ENCODE measurements around the gene ARHGAP18.

Gene ARHGAP18

DNA sequence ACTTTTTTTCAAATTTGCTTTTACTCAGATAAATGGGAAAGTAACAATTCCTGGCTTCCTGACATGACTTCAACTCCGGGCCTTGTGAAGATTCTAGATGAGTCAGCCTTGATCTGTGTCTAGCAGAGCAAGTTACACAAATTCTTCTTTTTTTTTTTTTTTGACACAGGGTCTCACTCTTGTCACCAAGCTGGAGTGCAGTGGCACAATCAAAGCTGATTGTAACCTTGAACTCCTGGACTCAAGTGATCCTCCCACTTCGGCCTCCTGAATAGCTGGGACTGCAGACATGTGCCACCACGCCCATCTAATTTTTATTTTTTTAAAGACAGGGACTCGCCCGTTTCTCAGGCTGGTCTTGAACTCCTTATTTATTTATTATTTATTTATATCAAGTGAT is 7.3 kb upstream of the ARHGAP18 start:
- no peak for DNase-seq

DNA sequence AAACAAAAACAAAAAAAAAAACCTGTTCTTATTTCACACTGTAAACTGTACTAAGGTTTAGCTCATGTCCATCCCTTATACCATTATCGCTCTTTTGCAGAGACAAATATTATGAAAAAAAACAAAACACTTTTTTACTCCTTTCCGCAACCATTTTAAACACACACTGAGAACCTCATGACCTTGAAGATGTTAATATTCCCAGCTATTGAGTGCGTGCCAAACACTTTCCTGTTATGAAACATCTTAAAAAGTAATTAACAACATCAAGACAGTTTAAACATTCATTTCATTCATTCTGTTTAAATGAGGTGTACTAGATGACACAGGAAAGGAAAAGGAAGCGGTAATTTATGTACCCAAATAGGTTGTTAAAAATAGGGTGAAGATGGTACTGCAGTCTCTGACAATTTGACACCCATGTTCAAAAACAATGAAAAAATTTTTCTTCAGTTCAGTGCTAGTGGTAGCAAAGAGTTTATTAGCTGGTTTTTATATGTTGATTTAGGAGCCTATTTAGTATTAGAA is 3.9 kb upstream of the ARHGAP18 start:
- DNase-seq = no peak

- no peak for DNase-seq
Measured at GRCh38 chr6:129711271-129711631, 1.3 kb upstream of the ARHGAP18 start.

DNA sequence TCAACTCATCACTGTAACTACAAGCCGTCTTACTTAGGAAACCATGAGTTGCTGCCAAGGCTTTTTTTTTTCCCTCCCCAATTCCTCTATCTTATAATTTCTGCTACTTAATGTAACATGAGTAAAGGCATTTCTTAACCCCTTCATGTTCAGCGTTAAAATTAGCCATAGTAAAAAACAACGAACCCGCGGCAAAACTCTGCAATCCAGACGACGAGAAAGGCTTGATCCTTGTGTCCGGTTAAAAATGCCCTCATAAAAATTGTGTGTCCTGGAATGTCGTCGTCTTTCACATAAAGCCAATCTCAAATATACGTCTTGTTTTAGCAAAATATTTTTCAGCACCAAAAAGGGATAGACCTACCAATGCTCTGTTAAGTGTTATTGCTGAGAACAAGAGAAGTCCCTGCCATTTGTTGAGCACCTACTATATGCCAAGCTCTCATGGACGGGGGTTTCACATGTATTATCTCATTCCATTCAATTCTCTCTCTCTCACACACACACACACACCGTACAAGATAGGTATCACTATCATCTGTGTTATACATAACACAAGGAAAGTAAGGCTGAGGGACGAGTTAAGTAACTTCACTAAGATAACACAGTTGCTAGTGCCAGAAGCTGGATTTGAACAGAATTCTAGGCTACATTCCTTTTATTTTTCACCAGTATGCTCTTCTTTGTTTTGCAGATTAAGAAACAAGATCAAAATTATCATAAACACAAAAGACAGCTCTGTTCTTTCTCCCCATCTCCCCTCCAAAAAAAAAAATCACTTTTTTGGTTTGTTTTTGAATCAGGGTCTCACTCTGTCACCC is 683 bp upstream of the ARHGAP18 start:
- no peak for DNase-seq

GRCh38 chr6:129709196-129709768 is 695 bp downstream of the ARHGAP18 start:
- DNase-seq = no peak

GRCh38 chr6:129708496-129709195 is 1.3 kb downstream of the ARHGAP18 start:
- DNase-seq = no peak

- DNase-seq = no peak
Measured at GRCh38 chr6:129707882-129708495, 2.0 kb downstream of the ARHGAP18 start.

- no peak for DNase-seq
Measured at GRCh38 chr6:129707028-129707427, 2.9 kb downstream of the ARHGAP18 start.

DNA sequence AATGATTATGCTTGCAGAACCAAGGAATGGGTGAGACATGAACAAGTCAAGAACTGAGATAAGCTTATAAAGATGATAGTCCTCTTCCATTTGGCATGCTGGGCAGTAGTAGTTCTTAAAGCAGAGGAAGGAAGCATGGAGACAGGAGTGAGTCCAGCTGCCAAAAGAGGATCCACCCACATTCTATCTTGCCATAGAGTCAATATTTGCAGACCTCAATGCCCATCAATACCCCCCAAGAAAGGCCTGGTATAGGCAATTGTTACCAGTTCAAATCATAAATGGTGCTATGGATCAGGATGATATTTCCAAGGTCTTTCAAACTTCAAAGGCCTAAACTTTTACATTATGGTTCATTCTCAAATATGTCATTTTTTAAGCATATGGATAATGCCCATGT is 4.8 kb downstream of the ARHGAP18 start:
- no peak for DNase-seq

- DNase-seq = no peak
Measured at GRCh38 chr6:129704708-129705107, 5.3 kb downstream of the ARHGAP18 start.

- no peak for DNase-seq
Measured at GRCh38 chr6:129701721-129702455, 8.1 kb downstream of the ARHGAP18 start.

GRCh38 chr6:129700666-129701065 is 9.3 kb downstream of the ARHGAP18 start:
- DNase-seq = no peak

DNA sequence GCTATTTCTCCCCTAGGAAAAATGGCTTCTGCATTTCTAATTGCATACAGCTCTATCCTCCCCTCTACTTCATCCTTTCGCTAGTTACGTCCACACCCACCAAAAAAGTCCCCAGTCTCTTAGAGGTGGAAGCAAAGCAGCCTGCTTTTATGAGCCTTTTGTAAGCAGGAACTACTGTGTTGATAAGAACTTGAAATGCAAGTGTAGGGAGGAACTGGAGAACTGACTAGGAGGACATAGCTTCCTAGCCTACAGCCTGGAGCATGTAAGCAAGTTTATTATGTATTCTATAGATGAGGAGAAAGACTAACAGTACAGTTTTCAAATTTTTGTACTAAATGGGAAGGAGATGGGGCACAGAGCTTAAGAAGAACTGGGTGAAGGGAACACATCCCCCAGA is 10.3 kb downstream of the ARHGAP18 start:
- DNase-seq = no peak

GRCh38 chr6:129698430-129698829 is 11.5 kb downstream of the ARHGAP18 start:
- DNase-seq = no peak

- DNase-seq = no peak
Measured at GRCh38 chr6:129697788-129698187, 12.2 kb downstream of the ARHGAP18 start.

- no peak for DNase-seq
Measured at GRCh38 chr6:129696843-129697242, 13.1 kb downstream of the ARHGAP18 start.

GRCh38 chr6:129696028-129696418 is 14.0 kb downstream of the ARHGAP18 start:
- no peak for DNase-seq

DNA sequence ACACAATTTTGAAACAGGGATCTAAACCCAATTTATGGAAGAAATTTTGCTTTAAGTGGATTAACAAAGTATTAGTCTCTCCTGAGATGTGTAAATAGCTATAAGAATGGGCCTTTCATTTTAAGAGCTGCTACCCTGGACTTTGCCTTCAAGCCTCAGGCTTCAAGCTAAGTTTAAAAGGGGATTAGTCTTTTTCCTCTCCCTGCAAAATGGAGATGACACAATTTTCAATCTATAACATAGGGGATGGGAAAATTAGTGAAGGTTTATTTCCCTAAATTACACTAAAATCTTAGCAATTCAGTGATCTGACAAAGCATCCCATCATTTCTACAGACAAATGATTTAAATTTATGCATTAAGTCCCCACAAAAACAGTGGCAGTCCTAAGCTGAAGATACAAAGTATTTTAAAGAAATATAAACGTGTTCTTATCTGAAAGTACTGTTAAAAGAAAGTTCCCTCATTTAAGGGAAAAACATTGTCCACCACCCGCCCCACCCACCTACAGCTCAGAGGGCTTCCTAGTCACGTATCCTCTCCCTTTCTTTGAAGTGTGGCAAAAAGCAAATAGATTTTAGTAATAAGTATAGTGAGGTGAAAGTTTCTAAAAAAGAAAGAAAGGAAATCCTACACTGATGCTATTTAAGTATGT is 14.5 kb downstream of the ARHGAP18 start:
- no peak for DNase-seq

DNA sequence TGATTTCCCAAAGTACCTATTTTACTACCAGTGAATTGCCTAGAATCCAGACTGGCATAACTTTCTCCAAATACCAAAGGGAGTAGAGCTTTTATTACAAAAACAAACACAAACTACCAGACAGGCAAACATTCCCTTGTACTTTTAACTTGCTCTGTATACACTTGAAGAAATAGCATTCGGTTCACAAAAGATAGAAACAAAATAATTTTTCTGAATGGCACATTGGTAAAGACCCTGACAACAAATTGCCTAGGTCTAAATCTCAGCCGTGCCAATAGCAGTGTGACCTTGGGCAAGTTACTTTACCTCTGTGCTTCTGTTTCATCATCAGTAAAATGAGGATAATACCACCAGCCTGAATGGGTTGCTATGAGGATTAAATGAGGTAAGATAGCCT is 15.9 kb downstream of the ARHGAP18 start:
- DNase-seq = no peak

- no peak for DNase-seq
Measured at GRCh38 chr6:129692467-129692866, 17.5 kb downstream of the ARHGAP18 start.

- DNase-seq = no peak
Measured at GRCh38 chr6:129691709-129692108, 18.3 kb downstream of the ARHGAP18 start.

DNA sequence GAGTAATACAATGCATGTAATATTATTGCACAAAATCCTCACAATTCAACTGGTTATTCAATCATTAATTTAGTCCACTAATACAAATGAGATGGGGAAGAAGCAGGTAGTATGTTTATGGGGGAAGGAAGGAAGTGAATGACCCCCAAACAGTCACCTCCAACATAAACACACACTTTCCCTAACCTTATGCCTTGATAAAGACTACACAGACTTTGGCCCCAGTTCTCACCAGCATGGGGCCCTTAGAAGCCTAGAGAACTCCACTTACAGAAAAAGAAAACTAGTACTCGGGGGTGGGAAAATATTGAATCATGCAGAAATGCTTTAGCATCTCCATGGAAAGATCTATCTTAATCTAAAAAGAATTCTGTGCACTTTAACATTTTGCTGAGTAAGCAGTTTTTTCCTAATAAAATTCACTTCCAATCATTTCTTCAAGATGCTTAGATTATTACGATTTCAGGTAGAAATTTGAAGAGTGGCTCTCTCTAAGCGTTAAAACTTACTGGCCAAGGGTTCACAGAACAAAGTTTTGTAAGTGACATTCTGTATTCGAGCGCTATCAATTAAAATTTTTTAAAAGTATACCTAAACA is 18.8 kb downstream of the ARHGAP18 start:
- DNase-seq = no peak
